ENCODE measurements around the gene IQCB1. TPM values are rescaled to one million over a fixed set of nuclear protein-coding genes. Genes with fewer than 3 reads are reported as not detected.
"Not testable (repeated sequence)": the region's sequence is repeated elsewhere in the genome, so short reads cannot be mapped to it uniquely, and the experiment has no call there.

Gene IQCB1
- total RNA-seq, 1 donor from 2014 or later: 29.1 TPM

DNA sequence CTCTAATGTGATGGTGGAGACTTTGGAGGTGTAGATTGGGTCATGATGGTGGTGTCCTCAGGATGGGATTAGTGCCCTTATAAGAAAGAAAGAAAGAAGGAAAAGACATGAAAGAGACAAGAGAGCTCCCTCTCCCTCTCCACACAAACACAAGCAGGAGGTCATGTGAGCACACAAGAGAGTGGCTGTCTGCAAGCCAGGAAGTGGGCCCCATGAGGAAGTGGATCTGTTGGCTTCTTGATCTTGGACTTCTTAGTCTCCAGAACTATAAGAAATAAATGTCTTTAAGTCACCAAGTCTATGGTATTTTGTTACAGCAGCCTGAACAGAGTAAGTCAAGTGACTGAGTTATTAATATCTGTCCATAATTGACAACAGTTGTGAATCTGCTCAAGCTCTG, 17.1 kb downstream of the IQCB1 start:
- DNase-seq (ENCODE audit: low spot score): no peak

DNA sequence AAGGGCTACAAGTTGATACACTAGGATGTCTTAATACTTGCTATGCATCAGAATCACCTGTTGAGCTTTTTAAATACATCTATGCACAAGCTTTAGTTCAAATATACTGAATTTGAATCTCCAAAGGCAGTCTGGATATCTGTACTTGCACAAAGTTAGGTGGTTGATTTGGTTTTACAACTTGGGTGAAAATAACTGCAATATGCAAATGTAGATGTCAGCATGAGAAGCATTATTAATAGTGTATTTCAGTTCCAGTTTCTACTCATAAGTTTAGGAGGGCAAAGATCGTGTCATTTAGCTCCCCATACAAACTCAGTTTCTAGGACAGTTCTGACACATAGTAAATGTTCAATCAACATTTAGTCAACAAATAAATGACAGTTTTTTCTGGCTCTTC, 25.6 kb downstream of the IQCB1 start:
- DNase-seq (ENCODE audit: low spot score): no peak

DNA sequence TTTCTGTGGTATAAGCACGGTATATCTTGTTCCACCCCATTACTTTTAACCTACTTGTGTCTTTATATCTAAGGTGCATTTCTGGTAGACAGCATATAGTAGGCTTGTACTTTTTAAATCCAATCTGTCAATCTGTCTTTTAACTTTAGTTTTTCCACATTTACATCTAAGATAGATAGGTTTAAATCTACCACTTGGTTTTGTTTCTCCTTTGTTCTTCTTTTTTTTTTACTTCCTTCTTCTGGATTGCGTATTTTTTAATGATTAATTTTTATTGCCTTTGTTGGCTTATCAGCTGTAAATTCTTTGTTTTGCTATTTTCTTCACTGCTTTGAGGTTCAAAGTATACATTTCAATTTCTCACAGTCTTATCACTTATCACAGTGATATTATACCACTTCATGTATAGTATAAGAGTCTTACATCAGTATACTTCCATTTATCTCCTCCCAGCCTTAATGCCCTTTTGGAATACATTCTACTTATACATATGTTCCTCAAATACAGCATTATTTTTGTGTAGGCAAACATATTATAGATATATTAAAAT, 31.0 kb downstream of the IQCB1 start:
- DNase-seq (ENCODE audit: low spot score): no peak

DNA sequence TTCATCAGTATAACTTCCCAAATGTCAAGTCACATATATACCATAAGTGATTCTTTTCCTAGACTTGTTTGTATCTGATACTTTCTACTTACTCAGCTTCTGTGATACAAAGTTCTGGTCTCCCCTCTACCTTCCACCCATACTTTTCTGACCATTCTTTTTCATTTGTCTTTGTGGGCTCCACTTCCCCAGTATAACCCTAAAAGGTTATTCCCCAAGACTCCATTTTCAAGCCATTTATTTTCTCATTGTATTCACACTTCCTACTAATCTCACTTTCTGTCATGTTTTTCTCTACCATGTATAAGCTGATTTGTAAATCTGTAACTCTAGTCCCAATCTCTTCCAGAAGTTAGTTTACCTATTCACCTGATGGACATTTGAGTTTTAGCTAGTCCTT, 34.0 kb downstream of the IQCB1 start:
- no peak for DNase-seq (ENCODE audit: low spot score)

DNA sequence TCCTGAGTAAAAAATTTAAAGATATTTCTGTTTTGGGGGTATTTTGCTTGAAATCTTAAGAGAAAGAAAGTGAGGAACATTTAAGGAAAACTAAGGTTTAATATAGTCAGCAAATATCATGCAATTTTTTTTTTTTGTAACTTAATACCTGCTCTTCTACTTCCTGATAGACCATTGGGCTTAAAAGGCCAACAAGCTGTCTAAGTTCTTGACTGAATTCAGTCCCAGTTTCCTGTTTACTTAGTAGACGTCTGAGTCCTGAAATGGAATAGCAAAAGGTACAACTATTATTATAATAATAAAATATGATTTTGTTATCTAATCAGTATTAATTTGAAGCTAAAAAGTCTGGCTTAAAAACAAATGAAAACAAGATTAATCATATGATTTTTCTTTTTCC, 37.9 kb downstream of the IQCB1 start:
- no peak for DNase-seq (ENCODE audit: low spot score)

DNA sequence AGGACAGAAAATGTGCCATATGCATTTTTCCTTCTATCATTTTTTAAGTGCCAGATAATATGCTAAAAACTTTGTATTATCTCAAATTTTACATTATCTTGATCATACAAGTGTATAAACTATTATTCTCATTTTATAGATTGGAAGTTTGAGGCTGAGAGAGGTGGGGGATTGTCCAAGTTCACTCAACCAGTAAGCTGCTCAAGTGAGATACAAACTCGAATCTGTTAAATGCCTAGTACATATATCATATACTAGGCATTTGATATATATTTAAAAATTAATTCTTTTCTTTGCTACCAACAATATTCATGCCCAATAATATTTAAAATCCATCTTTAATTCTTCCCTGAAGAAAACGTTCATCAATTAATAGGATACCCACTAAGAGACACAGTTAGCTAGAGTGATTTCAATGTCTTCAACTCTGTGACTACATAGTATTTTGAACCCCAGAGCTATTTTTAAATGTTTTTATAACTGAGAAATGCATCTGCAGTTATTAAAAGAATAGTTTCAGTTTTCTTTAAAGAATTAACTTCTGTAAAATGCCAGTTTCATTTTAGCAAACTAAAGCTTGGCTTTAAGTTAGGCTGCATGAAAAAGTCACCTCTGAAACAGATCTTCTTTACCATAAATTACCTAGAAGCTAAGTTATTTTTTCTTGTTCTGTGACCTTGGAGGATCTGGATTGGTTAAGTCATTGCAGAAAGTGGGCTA, 40.4 kb downstream of the IQCB1 start:
- DNase-seq (ENCODE audit: low spot score): no peak

DNA sequence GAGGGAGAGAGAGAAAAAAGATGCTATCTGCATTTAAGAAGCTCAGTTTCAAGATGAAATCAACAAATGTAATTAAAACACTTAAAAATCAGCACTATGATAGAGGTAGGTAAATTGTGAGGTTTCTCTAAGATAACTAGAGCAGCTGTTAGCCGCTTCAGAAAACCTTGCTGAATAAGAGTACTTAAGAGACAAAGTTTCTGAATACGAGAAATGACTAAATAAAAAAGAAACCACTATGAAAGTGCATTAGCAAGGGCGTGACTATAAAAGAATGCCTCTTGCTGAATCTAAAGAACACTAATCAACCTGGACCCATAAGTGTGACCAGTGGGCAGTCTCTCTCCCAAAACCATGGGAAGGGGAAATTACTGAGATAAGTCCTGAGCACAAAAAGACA, 41.8 kb downstream of the IQCB1 start:
- DNase-seq (ENCODE audit: low spot score): no peak

DNA sequence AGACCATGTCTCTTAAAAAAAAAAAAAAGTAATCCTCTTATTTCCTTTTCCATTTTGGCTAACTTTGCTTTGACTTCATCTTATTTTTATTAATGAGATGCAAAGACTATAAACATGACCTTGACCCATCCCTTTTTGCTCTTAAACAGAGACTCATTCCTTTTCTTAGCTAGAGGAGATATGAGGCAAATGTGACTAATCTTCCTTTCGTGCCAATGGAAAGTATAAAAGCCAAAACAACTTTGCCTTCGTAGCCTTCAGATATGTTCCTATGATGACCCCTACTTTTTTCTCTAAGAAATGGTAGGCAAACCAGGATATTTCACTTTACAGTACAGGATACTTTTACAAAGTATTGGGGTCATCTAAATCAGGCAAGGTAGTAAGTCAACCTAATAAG, 48.4 kb downstream of the IQCB1 start:
- no peak for DNase-seq (ENCODE audit: low spot score)

DNA sequence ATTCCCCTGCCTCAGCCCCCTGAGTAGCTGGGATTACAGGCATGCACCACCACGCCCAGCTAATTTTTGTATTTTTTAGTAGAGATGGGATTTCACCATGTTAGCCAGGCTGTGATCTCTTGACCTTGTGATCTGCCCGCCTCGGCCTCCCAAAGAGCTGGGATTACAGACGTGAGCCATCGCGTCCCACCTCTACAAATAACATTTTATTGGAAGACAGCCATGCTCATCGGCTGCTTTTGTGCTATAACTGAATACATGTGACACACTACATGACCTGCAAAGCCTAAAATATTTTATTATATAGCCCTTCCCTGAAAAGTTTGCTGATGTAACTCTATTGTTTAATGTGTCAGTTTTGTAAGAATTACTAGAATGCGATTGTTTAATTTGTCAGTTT, 52.1 kb downstream of the IQCB1 start:
- not testable (repeated sequence) for DNase-seq (ENCODE audit: low spot score)

DNA sequence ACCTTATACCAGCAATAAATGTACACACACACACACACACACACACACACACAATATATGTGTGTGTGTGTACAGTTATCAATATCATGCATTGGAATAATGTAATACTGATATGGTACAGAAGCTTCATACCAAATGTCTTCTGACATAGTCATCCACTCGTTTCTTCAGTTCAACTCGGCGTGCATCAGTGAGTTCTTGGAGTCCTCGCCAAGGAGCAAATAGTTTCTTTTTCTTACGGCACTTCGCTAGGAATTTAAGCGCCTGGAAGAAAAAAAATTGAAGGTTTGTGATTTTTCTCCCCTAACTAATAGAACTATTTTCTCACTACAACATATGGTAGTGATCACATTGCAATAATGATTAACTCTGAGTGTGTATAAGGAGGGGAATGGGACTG, 53.2 kb downstream of the IQCB1 start:
- no peak for DNase-seq (ENCODE audit: low spot score)

DNA sequence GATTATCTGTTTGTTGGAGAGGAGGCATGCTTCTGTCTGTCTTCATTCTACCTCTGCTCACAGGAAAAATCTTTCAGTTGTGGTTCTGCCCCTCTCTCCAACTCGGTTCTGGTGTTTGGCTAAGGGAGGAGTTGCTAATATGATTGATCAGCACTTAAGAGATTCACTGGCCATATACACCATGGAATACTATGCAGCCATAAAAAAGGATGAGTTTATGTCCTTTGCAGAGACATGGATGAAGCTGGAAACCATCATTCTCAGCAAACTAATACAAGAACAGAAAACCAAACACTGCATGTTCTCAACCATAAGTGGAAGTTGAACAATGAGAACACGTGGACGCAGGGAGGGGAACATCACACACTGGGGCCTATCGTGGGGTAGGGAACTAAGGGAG, 59.8 kb downstream of the IQCB1 start:
- not testable (repeated sequence) for DNase-seq (ENCODE audit: low spot score)

DNA sequence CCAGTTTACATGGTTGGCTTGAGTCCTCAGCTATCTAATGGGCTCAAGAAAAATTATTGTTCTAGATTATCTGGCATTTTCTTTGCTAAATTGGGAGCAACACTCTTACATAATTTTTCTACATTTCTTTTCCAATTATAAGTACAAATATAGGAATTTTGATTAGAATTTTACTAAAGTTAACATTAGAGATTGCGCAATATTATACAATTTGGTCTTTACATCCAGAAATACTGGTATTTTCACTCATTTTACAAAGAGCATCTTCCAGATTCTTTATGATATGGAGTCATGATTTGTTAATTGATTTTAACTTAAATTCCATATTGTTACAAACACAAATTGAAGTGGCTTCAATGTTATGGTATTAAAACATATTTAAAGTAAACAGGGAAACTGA, 65.6 kb downstream of the IQCB1 start:
- DNase-seq (ENCODE audit: low spot score): no peak

DNA sequence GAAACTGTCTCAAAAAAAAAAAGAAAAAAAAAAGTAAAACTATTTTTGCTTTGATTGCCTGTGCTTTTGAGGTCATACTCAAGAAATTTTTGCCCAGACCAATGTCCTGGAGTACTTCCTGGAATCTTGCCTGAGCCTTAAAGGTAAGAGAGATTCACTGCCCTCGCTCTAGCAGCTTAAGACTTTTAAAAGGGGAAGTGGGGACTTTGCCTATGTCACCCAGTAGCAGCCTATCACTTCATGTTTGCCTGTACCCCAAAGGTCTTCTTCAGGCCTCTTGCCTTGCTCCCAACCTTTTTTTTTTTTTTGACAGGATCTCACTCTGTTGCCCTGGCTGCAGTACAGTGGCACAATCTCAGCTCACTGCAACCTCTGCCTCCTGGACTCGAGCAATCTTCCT, 66.4 kb downstream of the IQCB1 start:
- no peak for DNase-seq (ENCODE audit: low spot score)

DNA sequence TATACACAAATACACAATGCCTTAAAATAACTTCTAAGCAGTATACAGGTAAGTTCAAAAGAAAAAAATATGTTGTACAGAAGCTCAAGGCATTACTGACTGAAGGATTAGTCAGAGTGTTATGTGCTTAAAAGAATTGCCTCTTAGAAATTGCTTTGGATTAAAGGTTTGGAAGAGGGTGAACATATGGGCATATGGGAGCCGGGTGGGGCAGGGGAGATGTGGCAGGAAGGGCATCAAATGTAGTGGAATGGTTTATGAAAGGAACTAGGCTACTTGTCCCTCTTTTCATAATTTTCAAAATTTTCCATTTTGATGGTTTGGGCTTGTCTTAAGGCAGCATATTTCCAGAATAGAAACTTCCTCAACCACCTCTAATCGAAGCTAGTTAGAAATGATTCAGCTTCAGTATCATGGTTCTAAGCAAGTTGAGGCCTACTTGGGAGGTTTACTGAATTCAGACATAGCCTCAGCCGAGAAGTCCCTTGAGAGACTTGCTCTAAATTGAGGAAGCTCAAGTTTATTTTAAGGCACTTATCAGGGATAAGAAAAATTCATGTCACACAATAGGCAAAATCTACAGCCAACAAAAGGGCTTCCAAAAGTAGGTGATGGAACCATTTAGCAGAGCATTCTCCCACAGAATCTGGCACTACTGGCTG, 75.2 kb downstream of the IQCB1 start:
- no peak for DNase-seq (ENCODE audit: low spot score)

DNA sequence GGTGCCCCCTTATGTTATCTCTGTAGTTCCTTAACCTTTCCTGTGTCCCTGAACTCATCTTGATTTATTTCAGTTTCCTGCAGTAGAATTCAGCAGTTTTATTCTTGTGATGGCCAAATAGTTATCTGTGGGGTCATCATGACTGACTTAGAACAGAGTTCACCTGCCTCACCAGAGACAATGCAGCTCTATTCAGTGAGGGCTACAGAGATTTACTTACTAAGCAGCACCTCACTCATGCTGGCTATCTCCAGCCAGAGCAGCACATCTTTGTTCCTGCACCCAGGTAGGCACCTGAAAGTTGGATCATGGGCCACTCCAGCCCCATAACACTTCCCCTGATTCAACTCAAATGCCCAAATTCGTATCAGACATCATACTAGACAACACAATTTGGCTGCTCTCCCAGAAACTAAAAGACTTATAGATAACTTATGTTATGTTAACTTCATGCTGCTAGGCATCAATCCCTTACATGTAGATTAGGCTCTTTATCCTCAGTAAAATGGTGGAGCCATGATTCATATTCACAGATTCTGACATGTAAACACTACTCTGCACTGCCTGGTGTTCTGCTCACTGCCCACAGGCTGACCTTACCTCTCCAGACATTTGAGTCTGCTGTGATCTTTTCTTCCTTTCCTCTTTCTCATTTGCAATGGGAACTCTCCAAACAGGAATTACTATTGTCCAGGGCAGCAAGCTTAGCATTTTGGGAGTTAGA, 76.0 kb downstream of the IQCB1 start:
- DNase-seq (ENCODE audit: low spot score): no peak

DNA sequence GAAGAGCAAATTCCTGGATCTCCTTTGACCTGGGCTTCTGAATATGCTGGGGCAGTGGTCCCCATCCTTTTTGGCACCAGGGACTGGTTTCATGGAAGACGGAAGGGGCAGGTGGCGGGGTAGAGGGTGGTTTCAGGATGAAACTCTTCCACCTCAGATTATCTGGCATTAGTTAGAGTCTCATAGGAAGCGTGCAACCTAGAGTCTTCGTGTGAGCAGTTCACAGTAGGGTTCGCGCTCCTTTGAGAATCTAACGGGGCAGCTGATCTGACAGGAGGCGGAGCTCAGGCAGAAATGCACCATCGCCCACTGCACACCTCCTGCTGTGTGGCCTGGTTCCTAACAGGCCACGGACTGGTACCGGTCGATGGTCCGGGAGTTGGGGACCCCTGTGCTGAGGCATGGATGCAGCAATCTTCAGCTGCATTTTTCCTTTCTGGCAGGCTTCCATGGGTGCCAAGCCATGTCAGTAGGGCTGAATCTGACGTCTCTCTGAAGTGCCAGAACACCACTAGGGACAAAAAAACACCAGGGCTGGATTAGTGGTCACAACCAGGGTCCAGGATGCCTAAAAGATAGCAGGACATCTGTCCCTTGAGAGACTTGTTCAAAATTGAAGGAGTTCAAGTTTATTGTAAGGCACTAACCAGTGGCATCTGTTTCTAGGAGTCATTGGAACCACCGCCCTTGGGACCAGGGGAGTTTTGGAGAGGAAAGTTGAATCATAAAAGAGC, 76.9 kb downstream of the IQCB1 start:
- no peak for DNase-seq (ENCODE audit: low spot score)

DNA sequence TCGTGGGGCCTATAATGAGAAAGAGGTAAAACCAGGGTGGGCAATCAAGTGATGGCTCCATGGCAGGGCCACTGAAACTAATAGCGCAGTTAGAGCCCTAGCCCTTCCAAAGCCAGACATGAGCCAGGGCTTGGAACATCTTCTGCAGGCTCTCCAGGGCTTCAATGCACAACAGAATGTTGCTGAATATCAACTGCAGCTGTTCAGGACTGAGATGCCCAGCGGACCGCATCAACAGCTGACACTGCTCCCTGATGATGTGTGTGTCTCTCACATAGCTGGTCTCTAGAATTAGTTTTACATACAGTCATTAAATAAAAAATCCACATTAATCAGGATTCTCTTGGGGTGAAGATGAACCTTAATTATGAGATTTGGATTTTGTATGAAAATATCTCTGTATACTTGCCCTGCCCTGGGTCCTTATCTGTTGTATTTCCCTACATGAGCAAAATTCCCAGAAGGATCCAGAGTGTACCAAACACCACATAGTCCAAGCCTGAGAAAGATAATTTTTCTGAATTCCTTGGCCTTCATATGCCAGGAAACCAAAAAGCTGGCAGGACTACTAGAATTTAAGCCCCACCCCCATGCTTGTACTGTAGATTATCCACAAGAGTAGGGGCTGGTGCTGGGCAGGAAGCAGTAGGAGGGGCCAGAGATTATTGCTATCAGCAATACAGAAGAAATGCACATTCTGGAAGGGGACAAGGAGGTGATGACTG, 77.6 kb downstream of the IQCB1 start:
- DNase-seq (ENCODE audit: low spot score): no peak

DNA sequence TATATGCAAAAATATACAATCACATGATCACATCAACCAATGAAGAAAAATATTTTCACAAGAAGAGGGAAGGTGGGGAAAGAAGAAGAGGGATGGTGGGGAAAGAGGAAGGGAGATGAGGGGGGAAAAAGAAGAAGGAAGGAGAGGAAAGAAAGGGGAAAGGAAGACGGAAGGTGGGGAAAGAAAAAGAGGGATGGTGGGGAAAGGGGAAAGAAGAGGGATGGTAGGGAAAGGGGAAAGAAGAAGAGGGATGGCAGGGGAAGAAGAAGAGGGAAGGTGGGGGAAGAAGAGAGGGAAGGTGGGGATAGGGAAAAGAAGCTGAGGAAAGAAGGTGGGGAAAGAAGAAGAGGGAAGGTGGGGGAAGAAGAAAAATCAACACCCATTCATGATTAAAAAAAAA, 82.1 kb downstream of the IQCB1 start:
- DNase-seq (ENCODE audit: low spot score): no peak

DNA sequence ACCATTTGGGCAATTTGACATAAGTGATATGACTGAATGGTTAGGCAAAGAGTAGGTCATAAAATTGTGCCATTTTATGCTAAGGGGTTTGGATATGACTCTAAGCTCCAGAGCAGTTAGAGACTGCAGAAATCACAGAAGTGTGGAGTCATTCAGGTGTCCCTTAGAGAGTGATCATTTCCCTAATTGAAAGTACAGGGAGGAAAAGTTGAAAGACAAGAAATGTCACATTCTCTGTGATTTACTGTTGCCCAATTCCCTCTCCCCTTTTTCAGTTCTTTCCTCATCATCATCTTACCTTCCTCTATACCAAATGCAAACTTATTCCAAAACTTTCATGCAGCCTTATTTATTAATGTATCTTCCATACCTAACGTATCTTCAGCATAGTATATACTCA, 82.6 kb downstream of the IQCB1 start:
- DNase-seq (ENCODE audit: low spot score): no peak

DNA sequence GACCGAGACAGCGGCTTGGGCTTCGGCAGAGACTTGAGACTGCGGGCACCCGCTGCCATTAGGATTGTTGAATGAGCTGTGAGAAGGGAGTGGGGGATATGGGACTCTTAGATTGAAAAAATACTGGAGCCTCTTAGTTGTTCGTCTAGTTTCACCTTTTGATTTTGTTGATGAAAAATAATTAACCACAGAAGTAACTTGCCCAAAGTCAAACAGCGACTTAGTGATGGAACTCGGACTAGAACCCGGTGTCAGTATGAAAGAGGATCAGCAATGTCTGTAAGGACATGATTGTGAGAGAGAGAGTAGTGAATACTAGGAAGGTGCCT, 84.8 kb downstream of the IQCB1 start:
- no peak for DNase-seq (ENCODE audit: low spot score)

DNA sequence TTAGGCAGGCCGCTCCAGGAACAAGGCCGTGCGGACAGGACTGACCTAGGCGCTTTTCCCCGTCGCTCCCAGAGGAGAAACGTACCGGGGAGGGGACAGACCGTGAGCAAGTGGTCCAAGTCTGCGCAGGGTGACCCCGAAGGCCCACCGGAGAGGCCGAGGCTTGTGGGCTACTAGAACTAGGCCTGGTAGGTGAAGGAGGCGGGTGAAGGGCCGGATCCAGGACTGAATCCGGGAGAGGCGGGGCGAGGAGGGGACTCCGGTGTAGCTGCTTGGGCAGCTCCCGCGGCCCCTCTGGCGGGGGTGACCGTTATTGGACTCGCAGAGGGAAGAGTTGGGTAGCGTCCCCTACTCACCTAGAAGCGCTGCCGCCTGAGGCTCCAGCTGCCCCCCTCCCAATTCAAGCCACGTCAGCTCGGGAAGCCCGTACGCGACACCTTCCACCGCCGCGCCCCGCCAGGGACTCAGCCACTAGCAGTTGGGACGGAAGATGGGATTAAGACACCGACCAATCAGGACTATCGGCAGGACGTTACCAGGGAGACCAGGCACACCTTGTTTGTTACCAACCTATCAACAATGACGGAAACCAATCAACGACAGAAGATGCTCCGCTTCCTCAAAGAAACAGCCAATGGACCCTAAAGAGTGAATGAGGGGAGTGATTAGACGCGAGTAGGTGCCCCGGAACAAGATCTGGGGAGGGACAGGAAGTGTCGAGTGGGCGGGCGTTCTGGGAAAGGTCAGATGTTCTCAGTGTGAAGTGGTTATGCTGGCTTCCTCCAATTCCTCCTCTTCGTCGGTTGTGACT, 85.4 kb downstream of the IQCB1 start, which contains the start of gene GOLGB1:
TSS of gene GOLGB1 (minus strand) at position 466 of the 811 bp plus-strand sequence. CDS start 18,770 bp downstream, outside the sequence.
- peak; percentile 100 for DNase-seq (ENCODE audit: low spot score)
